ENCODE results near the gene IL15.

IL15 gene

GRCh38 chr4:141757287-141757686, 120.9 kb downstream of the IL15 start:
- Histone ChIP-seq H3K4me1 (no peaks in the 10 kb centered on the region), H3K9me3 (ENCODE audit: control insufficient read depth, low read length) (no peaks in the 10 kb centered on the region), H3K36me3 (ENCODE audit: control insufficient read depth, insufficient read depth, low read length) (no peaks in the 10 kb centered on the region), H3K4me3 (ENCODE audit: low read depth, low read length) (no peak overlapping the region), H3K9ac (no peak overlapping the region), H3K27ac (no peak overlapping the region), H3K27me3 (ENCODE audit: control insufficient read depth, insufficient read depth, low read length) (no peaks in the 10 kb centered on the region), H2AFZ (no peak overlapping the region), H3K79me2 (no peaks in the 10 kb centered on the region), H3K4me2 (ENCODE audit: low read length) (no peak overlapping the region)
- TF ChIP-seq, protein P1, sequence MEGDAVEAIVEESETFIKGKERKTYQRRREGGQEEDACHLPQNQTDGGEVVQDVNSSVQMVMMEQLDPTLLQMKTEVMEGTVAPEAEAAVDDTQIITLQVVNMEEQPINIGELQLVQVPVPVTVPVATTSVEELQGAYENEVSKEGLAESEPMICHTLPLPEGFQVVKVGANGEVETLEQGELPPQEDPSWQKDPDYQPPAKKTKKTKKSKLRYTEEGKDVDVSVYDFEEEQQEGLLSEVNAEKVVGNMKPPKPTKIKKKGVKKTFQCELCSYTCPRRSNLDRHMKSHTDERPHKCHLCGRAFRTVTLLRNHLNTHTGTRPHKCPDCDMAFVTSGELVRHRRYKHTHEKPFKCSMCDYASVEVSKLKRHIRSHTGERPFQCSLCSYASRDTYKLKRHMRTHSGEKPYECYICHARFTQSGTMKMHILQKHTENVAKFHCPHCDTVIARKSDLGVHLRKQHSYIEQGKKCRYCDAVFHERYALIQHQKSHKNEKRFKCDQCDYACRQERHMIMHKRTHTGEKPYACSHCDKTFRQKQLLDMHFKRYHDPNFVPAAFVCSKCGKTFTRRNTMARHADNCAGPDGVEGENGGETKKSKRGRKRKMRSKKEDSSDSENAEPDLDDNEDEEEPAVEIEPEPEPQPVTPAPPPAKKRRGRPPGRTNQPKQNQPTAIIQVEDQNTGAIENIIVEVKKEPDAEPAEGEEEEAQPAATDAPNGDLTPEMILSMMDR (IDR thresholded peaks at IDR 0.05): no peak

DNA sequence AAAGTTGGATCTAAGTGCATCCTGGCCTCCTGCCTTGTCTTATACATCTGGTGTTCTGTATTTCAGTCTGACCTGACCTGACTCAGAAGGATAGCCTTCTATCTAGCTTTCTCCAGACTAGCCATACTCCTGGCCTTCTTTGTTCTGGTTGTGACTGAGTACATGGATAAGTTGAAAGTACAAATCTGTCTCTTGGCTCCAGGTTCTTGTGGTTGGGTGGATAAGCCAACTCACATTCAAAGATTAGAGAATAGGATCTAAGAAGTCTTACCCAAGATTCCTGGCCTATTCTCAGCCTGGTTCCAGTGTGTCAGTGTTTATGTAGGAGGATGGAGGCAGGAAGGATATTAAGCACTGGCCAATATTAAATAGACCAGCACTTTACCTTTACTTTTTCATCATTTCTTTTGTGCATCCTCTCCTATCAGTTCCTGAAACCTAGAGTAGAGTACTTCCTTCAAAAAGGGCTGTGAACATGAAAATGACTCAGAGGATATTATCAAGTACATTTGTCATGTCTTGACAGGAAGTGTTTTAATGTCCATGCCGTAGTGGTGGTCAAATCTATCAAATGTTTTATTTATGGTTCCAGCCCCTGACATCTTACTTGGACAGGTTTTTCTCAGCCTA, 123.5 kb downstream of the IL15 start:
- no peaks in the 10 kb centered on the region for H3K36me3 ChIP-seq (ENCODE audit: control insufficient read depth, insufficient read depth, low read length)
- TF ChIP-seq, protein P1 (IDR thresholded peaks at IDR 0.05): no peak
- no peaks in the 10 kb centered on the region for H3K27me3 ChIP-seq (ENCODE audit: control insufficient read depth, insufficient read depth, low read length)
- no peak overlapping the region for H3K9ac ChIP-seq
- H3K4me3 ChIP-seq (ENCODE audit: low read depth, low read length): no peak overlapping the region
- H3K79me2 ChIP-seq: no peaks in the 10 kb centered on the region
- no peak overlapping the region for H3K4me2 ChIP-seq (ENCODE audit: low read length)
- H3K4me1 ChIP-seq: no peaks in the 10 kb centered on the region
- H3K27ac ChIP-seq: no peak overlapping the region
- no peaks in the 10 kb centered on the region for H3K9me3 ChIP-seq (ENCODE audit: control insufficient read depth, low read length)
- no peak overlapping the region for H2AFZ ChIP-seq

- Histone ChIP-seq H2AFZ (no peak overlapping the region), H3K4me3 (ENCODE audit: low read depth, low read length) (no peak overlapping the region), H3K9me3 (ENCODE audit: control insufficient read depth, low read length) (no peaks in the 10 kb centered on the region), H3K9ac (no peak overlapping the region), H3K27ac (no peak overlapping the region), H3K4me1 (no peaks in the 10 kb centered on the region), H3K4me2 (ENCODE audit: low read length) (no peak overlapping the region), H3K79me2 (no peaks in the 10 kb centered on the region), H3K27me3 (ENCODE audit: control insufficient read depth, insufficient read depth, low read length) (no peaks in the 10 kb centered on the region), H3K36me3 (ENCODE audit: control insufficient read depth, insufficient read depth, low read length) (no peaks in the 10 kb centered on the region)
- TF ChIP-seq, protein P1 (IDR thresholded peaks at IDR 0.05): no peak
These were observed 125.5 kb downstream of the IL15 start for GRCh38 chr4:141761926-141762325.

- H3K4me2 ChIP-seq (ENCODE audit: low read length): no peak overlapping the region
- no peak overlapping the region for H3K4me3 ChIP-seq (ENCODE audit: low read depth, low read length)
- no peaks in the 10 kb centered on the region for H3K79me2 ChIP-seq
- no peaks in the 10 kb centered on the region for H3K27me3 ChIP-seq (ENCODE audit: control insufficient read depth, insufficient read depth, low read length)
- H2AFZ ChIP-seq: no peak overlapping the region
- TF ChIP-seq, protein P1 (IDR thresholded peaks at IDR 0.05): no peak
- H3K27ac ChIP-seq: no peak overlapping the region
- H3K9me3 ChIP-seq (ENCODE audit: control insufficient read depth, low read length): no peaks in the 10 kb centered on the region
- no peak overlapping the region for H3K9ac ChIP-seq
- H3K36me3 ChIP-seq (ENCODE audit: control insufficient read depth, insufficient read depth, low read length): no peaks in the 10 kb centered on the region
- no peaks in the 10 kb centered on the region for H3K4me1 ChIP-seq
These were observed 127.0 kb downstream of the IL15 start for GRCh38 chr4:141763374-141763773.

DNA sequence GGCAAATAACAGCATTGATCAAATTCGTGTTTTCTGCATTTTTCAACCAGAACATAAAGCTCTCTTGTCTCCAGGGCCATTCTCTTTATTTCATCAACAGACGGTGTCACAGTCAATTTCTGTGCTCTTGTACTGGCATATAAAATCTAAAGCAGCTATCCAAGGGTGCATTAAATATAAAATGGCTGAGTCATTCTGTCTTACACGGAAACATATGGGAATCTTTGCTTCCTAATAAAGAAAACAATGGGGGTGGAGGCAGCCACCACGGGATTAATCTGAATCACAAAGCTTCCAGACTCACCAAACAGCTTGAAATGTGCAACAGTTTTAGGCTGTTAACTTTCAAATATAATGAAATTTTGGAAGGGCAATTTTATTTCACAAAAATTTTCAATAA, 132.6 kb downstream of the IL15 start:
- no peaks in the 10 kb centered on the region for H3K27me3 ChIP-seq (ENCODE audit: control insufficient read depth, insufficient read depth, low read length)
- no peak overlapping the region for H3K9ac ChIP-seq
- TF ChIP-seq, protein P1 (IDR thresholded peaks at IDR 0.05): no peak
- no peak overlapping the region for H3K27ac ChIP-seq
- H3K79me2 ChIP-seq: no peaks in the 10 kb centered on the region
- H3K9me3 ChIP-seq (ENCODE audit: control insufficient read depth, low read length): no peaks in the 10 kb centered on the region
- no peaks in the 10 kb centered on the region for H3K36me3 ChIP-seq (ENCODE audit: control insufficient read depth, insufficient read depth, low read length)
- H3K4me3 ChIP-seq (ENCODE audit: low read depth, low read length): no peak overlapping the region
- no peak overlapping the region for H2AFZ ChIP-seq
- no peaks in the 10 kb centered on the region for H3K4me1 ChIP-seq
- no peak overlapping the region for H3K4me2 ChIP-seq (ENCODE audit: low read length)
